ENCODE data around the gene TSSK3. TPM values are rescaled to one million over a fixed set of nuclear protein-coding genes. Genes with fewer than 3 reads are reported as not detected.

Gene TSSK3
- total and polyA plus RNA-seq, 9 of the 15 experiments (the other 6 are each of a cell fraction or from before 2014, with no cell fraction given), result 0.27 to 2.8 (median 1.9) TPM

- TF ChIP-seq POLR2AphosphoS5 (IDR thresholded peaks at IDR 0.05; ENCODE audit: control insufficient read depth, insufficient read depth, low read depth, low read length) (peak; percentile 68), CCNT2 (IDR thresholded peaks at IDR 0.05; ENCODE audit: borderline replicate concordance, extremely low read depth, insufficient read length, low read depth, low read length) (peak; percentile 67), FOXK2 (conservative IDR thresholded peaks at IDR 0.05 in 1 of 2, IDR thresholded peaks at IDR 0.05 in 1 of 2; ENCODE audit: low read depth in 2 of 2) (no peak), CREB1 (IDR thresholded peaks at IDR 0.05) (peak; percentile 57), CREB1 (CRISPR knock-in tag; IDR thresholded peaks at IDR 0.05) (peak; percentile 67; the same call in 1 of the 2 replicates), MXD1 (CRISPR knock-in tag; IDR thresholded peaks at IDR 0.05; ENCODE audit: borderline replicate concordance, poor library complexity, severe bottlenecking) (peak; percentile 38), HDGF (IDR thresholded peaks at IDR 0.05) (no peak), ZNF140 (CRISPR knock-in tag; IDR thresholded peaks at IDR 0.05) (no peak), TOE1 (IDR thresholded peaks at IDR 0.05; ENCODE audit: borderline replicate concordance) (0 out of 2 replicates have a peak, but pooled peaks have one; percentile 21), TOE1 (CRISPR knock-in tag; IDR thresholded peaks at IDR 0.05; ENCODE audit: borderline replicate concordance, low read depth) (0 out of 2 replicates have a peak, but pooled peaks have one; percentile 64), ZNF174 (CRISPR knock-in tag; IDR thresholded peaks at IDR 0.05) (no peak), SMAD4 (CRISPR knock-in tag; conservative IDR thresholded peaks at IDR 0.05) (peak; percentile 79), SIN3B (IDR thresholded peaks at IDR 0.05; ENCODE audit: low read depth) (peak; percentile 80), L3MBTL2 (IDR thresholded peaks at IDR 0.05) (peak; percentile 41), TEAD1 (CRISPR knock-in tag; IDR thresholded peaks at IDR 0.05) (0 out of 4 replicates have a peak, but pooled peaks of 1 of the 2 experiments have one; percentile 14), ZNF253 (CRISPR knock-in tag; conservative IDR thresholded peaks at IDR 0.05) (no peak), NFE2L1 (tag; IDR thresholded peaks at IDR 0.05; ENCODE audit: borderline replicate concordance, low read depth) (no peak), FOXM1 (IDR thresholded peaks at IDR 0.05; ENCODE audit: low read depth) (no peak), FOXM1 (CRISPR knock-in tag; IDR thresholded peaks at IDR 0.05; ENCODE audit: low read depth) (peak; percentile 24; the same call in 1 of the 2 replicates), ETS1 (conservative IDR thresholded peaks at IDR 0.05; ENCODE audit: control insufficient read depth, low read depth, low read length) (peak; percentile 38), ZZZ3 (IDR thresholded peaks at IDR 0.05) (no peak), SMARCE1 (IDR thresholded peaks at IDR 0.05) (peak; percentile 55; the same call in 1 of the 2 replicates), RBM25 (IDR thresholded peaks at IDR 0.05; ENCODE audit: low read depth, low read length, severe bottlenecking) (peak; percentile 28), MTA3 (IDR thresholded peaks at IDR 0.05; ENCODE audit: borderline replicate concordance) (peak; percentile 77; the same call in 1 of the 2 replicates)
- TF ChIP-seq, protein P1, sequence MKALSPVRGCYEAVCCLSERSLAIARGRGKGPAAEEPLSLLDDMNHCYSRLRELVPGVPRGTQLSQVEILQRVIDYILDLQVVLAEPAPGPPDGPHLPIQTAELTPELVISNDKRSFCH (CRISPR knock-in tag; IDR thresholded peaks at IDR 0.05), result no peak
- TF ChIP-seq, protein P1 (tag; IDR thresholded peaks at IDR 0.05), result peak; percentile 87
Measured at GRCh38 chr1:32351399-32352238, 10.7 kb upstream of the TSSK3 start (continued).
